ENCODE measurements around the gene SPINK4. TPM values are rescaled to one million over a fixed set of nuclear protein-coding genes. Genes with fewer than 3 reads are reported as not detected.

SPINK4 gene
- total RNA-seq, 4 donors from 2014 or later = not detected

- H3K36me3 ChIP-seq = no peaks in the 10 kb centered on the region
- intact Hi-C loops (cut with DNase I; ENCODE audit: low total_unique reads) = no loop called here
- H3K27me3 ChIP-seq = no peaks in the 10 kb centered on the region
- H3K9me3 ChIP-seq = no peaks in the 10 kb centered on the region
- TF ChIP-seq POLR2A (IDR thresholded peaks at IDR 0.05) = no peak
- no peak for TF ChIP-seq CTCF (IDR thresholded peaks at IDR 0.05)
- H3K27ac ChIP-seq = peak overlapping the region; percentile 91
- peak; percentile 56 to 58 for DNase-seq
- H3K4me1 ChIP-seq = peaks cover 9 to 13% of the 10 kb centered on the region in 2 donors
- H3K4me3 ChIP-seq = peak overlapping the region; percentile 87 to 99
Observed at GRCh38 chr9:33264003-33264472, 24.1 kb downstream of the SPINK4 start.

- no peaks in the 10 kb centered on the region for H3K27me3 ChIP-seq
- DNase-seq = peak; percentile 100
- H3K4me1 ChIP-seq = peaks cover 9 to 13% of the 10 kb centered on the region in 2 donors
- peak; percentile 33 to 48 (median 35) for TF ChIP-seq CTCF (IDR thresholded peaks at IDR 0.05)
- TF ChIP-seq POLR2A (IDR thresholded peaks at IDR 0.05) = peak; percentile 73 to 84
- peak within 1 kb of the TSS; percentile 87 to 99 for H3K4me3 ChIP-seq
- peak within 1 kb of the TSS; percentile 91 for H3K27ac ChIP-seq
- H3K9me3 ChIP-seq = no peaks in the 10 kb centered on the region
- H3K36me3 ChIP-seq = no peaks in the 10 kb centered on the region
- intact Hi-C loops (cut with DNase I; ENCODE audit: low total_unique reads) = no loop called here
Observed at GRCh38 chr9:33264473-33265177, 24.7 kb downstream of the SPINK4 start, which contains the start of the genes BAG1 and CHMP5. Gene BAG1 (minus strand): TSS chr9:33264708. Gene CHMP5 (plus strand): TSS chr9:33265049. CDS start chr9:33265079, 30 bp downstream.

GRCh38 chr9:33265211-33265865 lies 25.4 kb downstream of the SPINK4 start:
- peak overlapping the region; percentile 87 for H3K27ac ChIP-seq
- TF ChIP-seq CTCF (IDR thresholded peaks at IDR 0.05) = no peak
- TF ChIP-seq POLR2A (IDR thresholded peaks at IDR 0.05) = no peak
- H3K4me1 ChIP-seq = peaks cover 9 to 13% of the 10 kb centered on the region in 2 donors
- no peak for DNase-seq
- no peaks in the 10 kb centered on the region for H3K36me3 ChIP-seq
- no peaks in the 10 kb centered on the region for H3K9me3 ChIP-seq
- intact Hi-C loops (cut with DNase I; ENCODE audit: low total_unique reads) = no loop called here
- no peaks in the 10 kb centered on the region for H3K27me3 ChIP-seq
- H3K4me3 ChIP-seq = peak overlapping the region; percentile 87

- intact Hi-C loops (cut with DNase I; ENCODE audit: low total_unique reads) = no loop called here
- Histone ChIP-seq H3K27me3 (no peaks in the 10 kb centered on the region), H3K36me3 (no peaks in the 10 kb centered on the region), H3K9me3 (no peaks in the 10 kb centered on the region), H3K27ac (no peak overlapping the region), H3K4me3 (no peak overlapping the region), H3K4me1 (peaks cover 9 to 13% of the 10 kb centered on the region in 2 donors)
- TF ChIP-seq CTCF (IDR thresholded peaks at IDR 0.05) (no peak), POLR2A (IDR thresholded peaks at IDR 0.05) (no peak)
- DNase-seq = no peak
Observed at GRCh38 chr9:33267151-33267767, 27.3 kb downstream of the SPINK4 start.

Measured in uterus (tissue), 4 donors.